K562 (cell line): ENCODE measurements around the gene FKBP2. TPM values are rescaled to one million over a fixed set of nuclear protein-coding genes. Genes with fewer than 3 reads are reported as not detected.

Experiments
- ARNT ChIP-seq, 2 experiments: fragments of 450-650 bp; IDR thresholded peaks; 2 replicates each; pipeline ENCODE4 v1.6.1; 2016; ENCODE audit warnings: mild to moderate bottlenecking in 1 of 2
- BCOR ChIP-seq: fragments of 450-650 bp; IDR thresholded peaks from 2 replicates; pipeline ENCODE4 v1.6.1; 2016
- BRD4 ChIP-seq: fragments of 200-600 bp; sonication (generic); IDR thresholded peaks from 2 replicates; pipeline ENCODE4 v1.6.1; 2017; ENCODE audit warnings: inconsistent platforms
- CHD1 ChIP-seq: fragments of 200-600 bp; sonication (generic); IDR thresholded peaks from one replicate; pipeline ENCODE4 v1.6.1; 2012; ENCODE audit warnings: mild to moderate bottlenecking, moderate library complexity, low read length, inconsistent platforms
- CREBBP ChIP-seq: IDR thresholded peaks from one replicate; pipeline ENCODE4 v1.6.1; 2012; ENCODE audit warnings: low read depth, mild to moderate bottlenecking, control low read depth, inconsistent platforms, low read length
- HSF4 ChIP-seq: fragments of 250-450 bp; sonication (Bioruptor Pico); IDR thresholded peaks from 2 replicates; pipeline ENCODE4 v2.1.2; 2022; ENCODE audit warnings: mild to moderate bottlenecking, moderate library complexity, borderline replicate concordance
- JUN ChIP-seq, 2 experiments: sonication (generic) in 1 of 2; formaldehyde crosslinking in 1 of 2; IDR thresholded peaks; 2 replicates each; pipeline versions ENCODE4 v1.6.1 to v1.8.0; 2012 to 2022; ENCODE audit warnings: borderline replicate concordance in 2 of 2, mild to moderate bottlenecking in 2 of 2, improper control_type of control experiment in 1 of 2, low read depth in 1 of 2, low read length in 1 of 2, missing genetic modification reagents in 1 of 2
- JUNB ChIP-seq: fragments of 450-650 bp; formaldehyde crosslinking; conservative IDR thresholded peaks from 2 replicates; pipeline ENCODE4 v1.4.0; 2020; ENCODE audit warnings: mild to moderate bottlenecking
- MCM7 ChIP-seq, 2 experiments: fragments of 450-650 bp; IDR thresholded peaks; 2 replicates each; pipeline ENCODE4 v1.6.1; 2016 to 2018
- MTA1 ChIP-seq: fragments of 450-650 bp; IDR thresholded peaks from 2 replicates; pipeline ENCODE4 v1.6.1; 2017; ENCODE audit warnings: borderline replicate concordance
- MTF1 ChIP-seq: fragments of 250-450 bp; sonication (Bioruptor Pico); IDR thresholded peaks from 2 replicates; pipeline ENCODE4 v1.9.0; 2021; ENCODE audit warnings: moderate library complexity, mild to moderate bottlenecking, inconsistent platforms, borderline replicate concordance
- PTTG1 ChIP-seq: fragments of 450-650 bp; IDR thresholded peaks from 2 replicates; pipeline ENCODE4 v1.6.1; 2016; ENCODE audit warnings: low read depth, mild to moderate bottlenecking, missing genetic modification characterization, missing compliant biosample characterization
- RBM39 ChIP-seq: fragments of 200-400 bp; formaldehyde crosslinking; optimal IDR thresholded peaks from 2 replicates; pipeline ENCODE3; 2018; ENCODE audit warnings: low read depth, low read length
- SMC3 ChIP-seq: conservative IDR thresholded peaks from 2 replicates; pipeline ENCODE4 v1.6.1; 2011; ENCODE audit warnings: low read depth, low read length, improper control_type of control experiment; ENCODE audit not compliant: insufficient read depth
- ZNF316 ChIP-seq: fragments of 450-650 bp; IDR thresholded peaks from 2 replicates; pipeline ENCODE4 v1.6.1; 2016
- polyA plus RNA-seq, 8 experiments: library from polyadenylated mRNA; depleted of rRNA in 4 of 8; stranded (reverse) in 5 of 8; unstranded in 3 of 8; fragments of >200 nt; fragmentation: Nextera tagmentation in 2 of 8; fragmentation: Illumina TruSeq in 1 of 8; extraction: Ambion mirVana in 2 of 8; extraction: Trizol in 1 of 8; gene quantifications; 2 replicates each; pipeline versions ENCODE4 v1.2.1 to v1.2.3, GENCODE V29; 2011 to 2014; ENCODE audit warnings: inconsistent platforms in 1 of 8, missing spikeins in 1 of 8
- total RNA-seq, 7 experiments: library from RNA; depleted of rRNA in 6 of 7; stranded (reverse); fragments of >200 nt in 6 of 7; fragmentation: Illumina TruSeq in 2 of 7; extraction: Trizol in 2 of 7; gene quantifications; 2 replicates each; pipeline versions ENCODE4 v1.2.1 to v1.2.3, GENCODE V29; 2011 to 2021; ENCODE audit warnings: low replicate concordance in 1 of 7
- TF ChIP-seq, protein P1 (sequence below): fragments of 450-650 bp; IDR thresholded peaks from one replicate; pipeline ENCODE4 v1.6.1; 2018; ENCODE audit warnings: mild to moderate bottlenecking, moderate library complexity; ENCODE audit not compliant: partially characterized antibody
- TF ChIP-seq, protein P2 (sequence below): fragments of 250-450 bp; sonication (Bioruptor Pico); IDR thresholded peaks from 2 replicates; pipeline ENCODE4 v1.5.0; 2021; ENCODE audit warnings: mild to moderate bottlenecking, moderate library complexity
- TF ChIP-seq, protein P3 (sequence below): sonication (generic); formaldehyde crosslinking; IDR thresholded peaks from 2 replicates; pipeline ENCODE4 v1.5.0; 2020; ENCODE audit warnings: missing genetic modification reagents
- TF ChIP-seq, protein P4 (sequence below): fragments of 250-450 bp; sonication (Bioruptor Pico); IDR thresholded peaks from 2 replicates; pipeline ENCODE4 v1.5.0; 2021
- TF ChIP-seq, protein P5 (sequence below), 2 experiments: IDR thresholded peaks; 2 replicates each; pipeline ENCODE4 v1.6.1; 2011; ENCODE audit warnings: borderline replicate concordance in 1 of 2, control low read depth in 1 of 2, low read depth in 1 of 2, low read length in 1 of 2, mild to moderate bottlenecking in 1 of 2, mixed read lengths in 1 of 2, moderate library complexity in 1 of 2; ENCODE audit not compliant: insufficient read depth in 1 of 2, insufficient read length in 1 of 2, poor library complexity in 1 of 2, severe bottlenecking in 1 of 2; ENCODE audit errors: extremely low read depth in 1 of 2

The FKBP2 gene
- total and polyA plus RNA-seq, 9 of the 15 experiments (the other 6 are each of a cell fraction or from before 2014, with no cell fraction given) = 3.5 to 151 (median 58.1) TPM

DNA sequence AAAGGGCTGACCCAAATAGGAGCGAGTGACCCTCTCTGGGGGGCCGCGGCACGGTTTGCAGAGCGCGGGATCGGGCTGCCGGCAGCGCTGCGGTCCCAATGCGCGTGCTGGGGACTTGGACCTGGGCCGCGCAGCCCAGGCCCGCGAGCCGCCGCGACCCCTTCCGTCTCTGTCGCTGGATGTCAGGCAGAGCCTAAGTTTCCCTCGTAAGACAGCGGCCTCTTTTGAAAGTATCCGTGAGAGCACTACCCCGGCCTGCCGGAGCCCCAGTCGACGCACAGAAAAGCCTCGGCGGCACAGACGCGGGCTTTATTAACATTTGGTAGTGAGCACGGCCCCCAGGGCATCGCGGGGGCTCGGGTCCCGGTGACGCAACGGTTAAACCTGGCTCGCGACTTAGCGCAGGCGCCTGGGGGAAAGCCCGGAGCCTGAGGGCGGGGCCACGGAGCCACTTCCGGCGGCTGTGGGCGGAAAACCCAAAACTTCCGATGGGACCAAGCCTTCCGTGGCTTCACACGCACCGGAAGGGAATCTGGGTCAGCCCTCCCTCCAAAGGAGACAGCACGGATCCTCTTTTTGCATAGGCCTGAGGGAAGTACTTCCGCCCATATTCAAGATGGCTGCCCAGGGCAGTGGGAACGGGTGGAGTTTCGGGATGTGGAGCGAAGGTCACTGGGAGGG, 28.8 kb downstream of the FKBP2 start (continued):
- TF ChIP-seq, protein P1, sequence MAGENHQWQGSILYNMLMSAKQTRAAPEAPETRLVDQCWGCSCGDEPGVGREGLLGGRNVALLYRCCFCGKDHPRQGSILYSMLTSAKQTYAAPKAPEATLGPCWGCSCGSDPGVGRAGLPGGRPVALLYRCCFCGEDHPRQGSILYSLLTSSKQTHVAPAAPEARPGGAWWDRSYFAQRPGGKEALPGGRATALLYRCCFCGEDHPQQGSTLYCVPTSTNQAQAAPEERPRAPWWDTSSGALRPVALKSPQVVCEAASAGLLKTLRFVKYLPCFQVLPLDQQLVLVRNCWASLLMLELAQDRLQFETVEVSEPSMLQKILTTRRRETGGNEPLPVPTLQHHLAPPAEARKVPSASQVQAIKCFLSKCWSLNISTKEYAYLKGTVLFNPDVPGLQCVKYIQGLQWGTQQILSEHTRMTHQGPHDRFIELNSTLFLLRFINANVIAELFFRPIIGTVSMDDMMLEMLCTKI = no peak
- TF ChIP-seq ZNF316 = no peak
- TF ChIP-seq, protein P2, sequence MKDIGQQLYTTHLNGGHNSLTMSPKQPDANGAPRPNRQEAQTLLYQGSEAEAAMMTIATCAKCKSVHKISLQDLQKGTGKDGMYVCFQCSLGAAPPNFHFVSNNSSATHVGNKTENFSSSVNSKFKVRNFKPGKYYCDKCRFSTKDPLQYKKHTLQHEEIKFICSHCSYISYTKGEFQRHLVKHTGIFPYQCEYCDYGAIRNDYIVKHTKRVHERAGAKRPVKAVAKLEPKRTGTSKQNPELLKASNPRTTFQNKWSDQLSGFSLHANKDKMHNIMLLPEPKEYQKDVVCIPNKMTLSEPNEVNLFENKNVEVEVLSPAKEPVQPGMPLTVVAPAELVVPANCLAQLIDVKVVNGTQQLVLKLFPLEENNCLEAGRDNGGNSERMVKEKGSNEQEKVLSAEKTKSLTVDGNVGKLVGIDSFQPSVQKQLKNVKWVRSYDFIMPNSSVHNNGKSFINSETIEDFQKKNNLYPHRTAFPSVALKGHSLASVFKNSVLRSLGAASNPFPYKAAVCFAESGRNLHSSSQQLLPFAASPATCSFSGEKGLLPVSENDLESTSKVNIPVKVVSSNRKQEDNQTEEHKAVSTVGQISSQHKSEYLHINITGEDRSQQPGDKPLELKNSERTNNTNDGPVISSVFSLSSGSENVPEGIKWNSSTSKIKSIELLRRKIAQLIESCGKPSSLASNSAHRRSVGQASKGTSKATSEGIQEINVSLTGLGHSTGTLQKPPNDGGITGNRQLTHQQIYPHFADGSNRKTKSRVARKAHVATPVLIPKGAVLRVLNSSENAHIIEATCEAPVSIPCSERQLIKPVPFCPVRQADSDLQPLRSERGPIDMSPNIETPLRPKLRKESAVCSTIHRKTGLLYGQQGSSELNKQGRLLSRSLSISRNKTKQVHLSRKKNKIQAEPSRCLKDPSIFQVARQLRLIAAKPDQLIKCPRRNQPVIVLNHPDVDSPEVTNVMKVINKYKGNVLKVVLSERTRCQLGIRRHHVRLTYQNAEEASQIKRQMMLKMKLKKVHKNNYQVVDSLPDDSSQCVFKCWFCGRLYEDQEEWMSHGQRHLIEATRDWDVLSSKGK = no peak
- TF ChIP-seq, protein P3, sequence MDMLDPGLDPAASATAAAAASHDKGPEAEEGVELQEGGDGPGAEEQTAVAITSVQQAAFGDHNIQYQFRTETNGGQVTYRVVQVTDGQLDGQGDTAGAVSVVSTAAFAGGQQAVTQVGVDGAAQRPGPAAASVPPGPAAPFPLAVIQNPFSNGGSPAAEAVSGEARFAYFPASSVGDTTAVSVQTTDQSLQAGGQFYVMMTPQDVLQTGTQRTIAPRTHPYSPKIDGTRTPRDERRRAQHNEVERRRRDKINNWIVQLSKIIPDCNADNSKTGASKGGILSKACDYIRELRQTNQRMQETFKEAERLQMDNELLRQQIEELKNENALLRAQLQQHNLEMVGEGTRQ (CRISPR knock-in tag) = no peak
- TF ChIP-seq ARNT (IDR thresholded peaks at IDR 0.05) = no peak
- TF ChIP-seq HSF4 = no peak
- TF ChIP-seq, protein P4, sequence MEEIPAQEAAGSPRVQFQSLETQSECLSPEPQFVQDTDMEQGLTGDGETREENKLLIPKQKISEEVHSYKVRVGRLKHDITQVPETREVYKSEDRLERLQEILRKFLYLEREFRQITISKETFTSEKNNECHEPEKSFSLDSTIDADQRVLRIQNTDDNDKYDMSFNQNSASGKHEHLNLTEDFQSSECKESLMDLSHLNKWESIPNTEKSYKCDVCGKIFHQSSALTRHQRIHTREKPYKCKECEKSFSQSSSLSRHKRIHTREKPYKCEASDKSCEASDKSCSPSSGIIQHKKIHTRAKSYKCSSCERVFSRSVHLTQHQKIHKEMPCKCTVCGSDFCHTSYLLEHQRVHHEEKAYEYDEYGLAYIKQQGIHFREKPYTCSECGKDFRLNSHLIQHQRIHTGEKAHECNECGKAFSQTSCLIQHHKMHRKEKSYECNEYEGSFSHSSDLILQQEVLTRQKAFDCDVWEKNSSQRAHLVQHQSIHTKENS (CRISPR knock-in tag) = no peak
- TF ChIP-seq CHD1 = no peak
- no peak for TF ChIP-seq MTF1 (CRISPR knock-in tag)
- TF ChIP-seq JUNB (CRISPR knock-in tag) = no peak
- TF ChIP-seq, protein P5, sequence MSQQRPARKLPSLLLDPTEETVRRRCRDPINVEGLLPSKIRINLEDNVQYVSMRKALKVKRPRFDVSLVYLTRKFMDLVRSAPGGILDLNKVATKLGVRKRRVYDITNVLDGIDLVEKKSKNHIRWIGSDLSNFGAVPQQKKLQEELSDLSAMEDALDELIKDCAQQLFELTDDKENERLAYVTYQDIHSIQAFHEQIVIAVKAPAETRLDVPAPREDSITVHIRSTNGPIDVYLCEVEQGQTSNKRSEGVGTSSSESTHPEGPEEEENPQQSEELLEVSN (IDR thresholded peaks at IDR 0.05; ENCODE audit: borderline replicate concordance in 1 of 2, extremely low read depth in 1 of 2, insufficient read depth in 1 of 2, insufficient read length in 1 of 2, low read depth in 1 of 2, low read length in 1 of 2, poor library complexity in 1 of 2, severe bottlenecking in 1 of 2) = peak; percentile 52 to 66
- TF ChIP-seq SMC3 = no peak
- no peak; the same call in 1 of the 2 replicates for TF ChIP-seq BRD4
- no peak for TF ChIP-seq MTA1
- 0 out of 2 replicates have a peak, but pooled peaks have one; percentile 8 for TF ChIP-seq JUN (IDR thresholded peaks at IDR 0.05; ENCODE audit: borderline replicate concordance, low read depth, low read length)
- TF ChIP-seq JUN (CRISPR knock-in tag; IDR thresholded peaks at IDR 0.05; ENCODE audit: borderline replicate concordance) = peak; percentile 90; the same call in 1 of the 2 replicates
- TF ChIP-seq MCM7 (IDR thresholded peaks at IDR 0.05) = no peak
- TF ChIP-seq CREBBP = no peak
- TF ChIP-seq RBM39 = no peak
- no peak for TF ChIP-seq BCOR
- TF ChIP-seq PTTG1 (tag) = no peak
